GM19397 (cell line): Measurements from ENCODE around the gene FOXL1.

Experiments
- ATAC-seq: cut with Tn5 transposase; IDR thresholded peaks from one replicate; pipeline ENCODE4 v1.9.1; 2021; ENCODE audit warnings: mild to moderate bottlenecking, moderate library complexity; ENCODE audit not compliant: unreplicated experiment

FOXL1 gene

DNA sequence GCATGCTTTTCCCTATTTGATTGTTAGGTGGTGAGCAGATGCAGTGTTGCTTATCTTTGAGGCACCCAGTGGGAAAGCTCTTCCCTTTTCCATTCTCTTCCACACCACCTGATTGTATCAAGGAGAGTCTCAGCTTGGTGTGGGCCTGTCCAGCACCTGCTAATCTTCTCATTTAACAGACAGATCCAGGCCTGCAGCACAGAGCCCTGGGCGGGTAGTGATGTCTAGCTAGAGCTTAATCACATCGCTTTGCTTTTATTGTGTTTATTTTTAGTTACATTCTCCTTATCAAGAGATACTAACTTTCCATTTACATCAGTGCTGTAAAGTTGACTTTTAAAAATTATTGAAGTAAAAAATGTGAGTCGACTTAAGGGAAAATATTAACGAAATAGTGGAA lies 24.2 kb downstream of the FOXL1 start:
- no peak for ATAC-seq

DNA sequence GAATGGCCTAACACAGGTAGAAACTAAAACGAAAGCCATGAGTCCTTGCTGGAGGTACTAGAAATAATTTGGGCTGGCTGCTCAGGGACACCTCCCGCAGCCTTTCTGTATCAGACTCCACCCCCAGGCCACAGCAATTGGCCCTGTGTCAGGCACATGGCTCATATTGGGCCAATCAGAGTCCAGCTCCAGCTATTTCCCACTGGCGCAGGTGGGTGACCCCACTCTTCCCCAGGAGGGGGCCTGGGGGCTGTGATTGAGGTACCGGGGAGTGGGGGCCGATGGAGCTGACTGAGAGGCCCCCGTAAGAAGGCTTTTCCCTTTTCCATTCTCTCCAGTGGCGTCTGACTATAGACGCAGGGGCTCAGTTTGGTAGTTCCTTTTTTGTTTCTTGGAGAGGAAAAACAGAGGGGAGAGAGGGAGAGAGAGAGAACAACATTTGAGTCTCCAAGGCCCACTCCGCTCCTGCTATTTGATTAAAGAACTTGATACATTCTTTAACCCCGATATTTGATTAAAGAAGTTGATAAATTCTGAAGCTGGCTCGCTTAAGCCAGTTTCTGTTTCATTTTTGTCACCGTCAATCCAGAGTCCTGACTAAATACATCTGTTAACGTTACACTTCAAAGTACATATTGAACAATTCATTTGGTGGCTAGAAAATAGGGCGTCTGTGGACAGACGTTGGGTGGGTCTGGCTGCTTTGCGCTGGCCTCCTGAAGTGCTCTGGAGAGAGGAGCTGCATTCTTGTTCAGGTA lies 26.3 kb downstream of the FOXL1 start:
- ATAC-seq = no peak

DNA sequence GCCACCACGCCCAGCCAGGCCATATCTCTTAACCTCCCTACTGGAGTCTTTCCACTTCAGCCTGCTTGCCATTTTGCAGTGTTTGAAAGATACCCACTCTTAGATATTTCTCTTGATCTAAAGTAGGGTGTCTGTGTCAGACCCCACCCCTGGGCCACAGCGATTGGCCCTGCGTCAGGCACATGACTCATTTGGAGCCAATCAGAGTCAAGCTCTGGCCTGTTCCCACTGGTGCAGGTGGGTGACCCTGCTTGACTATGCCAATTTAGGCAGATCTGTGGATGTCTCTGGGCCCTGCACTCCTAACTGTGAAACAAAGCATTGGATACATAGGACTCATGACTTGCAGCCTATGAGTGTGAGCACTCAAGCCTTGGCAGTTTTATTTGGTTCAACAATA lies 27.6 kb downstream of the FOXL1 start:
- no peak for ATAC-seq

DNA sequence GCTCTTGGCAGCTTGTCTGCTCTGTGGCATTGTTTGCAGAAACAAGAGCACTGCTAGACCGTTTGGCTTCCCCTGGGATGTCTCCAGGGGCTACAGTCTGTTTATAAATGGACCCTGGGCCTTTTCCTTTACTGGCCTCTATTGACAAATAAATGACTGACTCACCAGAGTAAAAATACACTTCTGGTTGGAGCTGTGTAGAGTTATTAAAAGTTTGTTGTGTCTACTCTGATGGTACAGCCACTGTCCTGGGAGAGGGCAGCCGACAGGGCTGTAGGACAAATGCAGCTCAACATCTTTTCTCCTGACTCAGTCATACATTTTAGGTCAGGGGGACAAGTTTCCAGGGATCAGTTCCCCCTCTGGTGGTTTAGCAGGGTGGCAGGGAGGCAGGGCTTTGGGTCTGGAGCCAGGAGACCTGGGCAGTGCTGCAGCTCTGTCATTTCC lies 30.0 kb downstream of the FOXL1 start:
- no peak for ATAC-seq

DNA sequence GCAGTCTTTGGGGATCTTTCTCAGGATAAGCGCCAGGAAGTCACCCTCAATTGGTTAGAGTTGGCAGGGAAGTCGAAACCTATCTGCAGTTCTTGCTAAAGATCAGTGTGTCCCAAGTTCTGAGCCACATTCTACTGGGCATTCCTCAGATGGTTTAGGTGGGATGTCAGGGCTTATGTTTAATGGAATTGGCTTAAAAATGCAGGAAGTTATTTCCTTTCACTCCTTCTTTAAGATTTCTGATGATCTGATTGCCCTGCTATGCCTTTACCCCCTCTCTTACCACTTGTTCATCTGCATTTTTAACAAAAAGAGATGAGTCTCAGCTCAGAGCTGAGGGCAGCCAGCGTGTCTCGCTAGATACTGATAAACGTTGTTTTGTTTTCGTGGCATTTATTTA lies 30.8 kb downstream of the FOXL1 start:
- ATAC-seq = no peak

DNA sequence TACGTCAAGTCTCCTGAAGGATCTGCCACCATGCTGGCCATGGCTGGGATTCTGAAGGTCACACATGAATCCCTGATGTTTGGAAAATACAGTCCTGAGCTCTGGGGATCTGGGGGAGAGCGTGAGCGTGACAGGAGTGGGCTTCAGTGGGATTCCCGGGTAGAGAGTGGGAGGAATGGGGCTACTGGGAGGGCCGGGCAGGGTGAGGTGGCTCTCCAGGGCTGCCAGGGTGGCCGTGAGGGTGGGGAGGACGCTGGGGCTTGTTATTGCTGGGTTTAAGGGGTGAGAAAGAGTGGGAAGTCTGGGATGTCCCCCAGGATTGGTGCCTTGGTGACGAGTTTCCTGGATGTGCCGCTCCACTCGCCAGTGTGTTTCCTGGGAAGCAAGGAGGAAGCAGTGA lies 31.3 kb downstream of the FOXL1 start:
- no peak for ATAC-seq

DNA sequence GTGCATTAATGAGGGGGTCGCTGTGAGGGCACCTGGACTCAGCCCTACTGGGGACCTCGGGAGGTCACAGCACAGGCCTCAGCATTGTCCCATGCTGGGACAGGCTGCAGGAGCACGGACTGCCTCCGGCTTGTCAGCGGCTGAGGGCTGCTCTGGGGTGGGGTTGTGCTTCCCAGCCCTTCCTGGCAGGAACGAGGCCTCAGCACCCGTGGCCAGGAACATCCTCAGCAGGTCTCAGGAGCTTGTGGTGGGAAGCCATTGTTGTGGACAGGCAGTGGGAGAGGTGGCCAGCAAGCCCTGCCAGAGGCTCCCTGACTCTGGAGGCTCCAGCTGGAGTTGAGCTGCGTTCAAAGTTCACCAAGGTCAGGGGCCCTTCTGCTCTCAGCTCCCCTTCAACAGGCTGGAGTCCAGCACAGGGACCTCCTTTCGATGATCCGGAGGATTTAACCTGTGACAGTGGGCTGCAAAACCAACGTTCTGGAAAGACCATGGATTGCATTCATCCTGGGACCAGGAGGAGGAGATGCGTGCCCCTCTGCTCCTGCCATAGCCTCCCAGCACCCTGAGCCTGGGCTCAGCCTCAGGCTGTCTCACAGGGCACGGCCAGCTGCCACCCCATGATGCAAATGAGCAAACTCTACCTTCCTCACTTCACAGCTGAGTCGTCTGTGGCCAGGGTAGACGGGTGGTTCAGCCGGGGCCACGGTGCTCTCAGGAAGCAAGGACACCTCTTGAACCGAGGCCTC lies 32.6 kb downstream of the FOXL1 start:
- no peak for ATAC-seq

DNA sequence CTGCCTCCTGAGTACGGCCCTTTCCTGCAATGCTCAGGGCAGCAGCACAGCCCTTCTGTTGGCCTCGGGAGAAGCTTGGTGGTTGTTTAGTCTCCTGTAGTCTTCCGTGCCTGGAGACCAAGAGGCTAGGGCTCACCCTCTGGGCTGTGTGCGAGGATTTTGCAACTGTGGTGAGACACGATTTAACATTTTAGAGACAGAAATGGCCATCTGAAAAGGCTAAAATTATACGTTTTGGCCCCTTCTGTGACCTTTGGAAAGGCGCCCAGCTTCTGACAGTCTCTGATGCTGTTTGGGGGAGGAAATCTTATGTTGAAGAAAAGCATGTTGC lies 33.1 kb downstream of the FOXL1 start:
- ATAC-seq = no peak

DNA sequence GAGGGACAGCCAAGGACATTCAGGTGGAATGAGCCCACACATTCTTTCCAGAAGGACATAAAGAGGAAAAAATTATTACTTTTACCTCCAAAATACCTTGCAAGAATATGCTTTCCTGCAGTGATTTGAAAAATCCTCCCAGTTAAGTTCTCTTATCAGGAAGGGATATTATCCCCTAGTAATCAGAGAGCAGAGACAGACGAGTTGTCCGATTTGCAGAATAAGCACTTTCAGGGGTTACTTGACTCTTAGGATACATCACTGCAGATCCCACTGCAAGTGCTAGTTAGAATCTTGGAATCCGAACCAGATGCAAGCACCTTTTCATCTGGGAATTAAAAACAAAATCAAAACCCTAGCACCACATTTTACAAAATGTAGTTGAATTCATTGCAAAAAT lies 33.6 kb downstream of the FOXL1 start:
- no peak for ATAC-seq

DNA sequence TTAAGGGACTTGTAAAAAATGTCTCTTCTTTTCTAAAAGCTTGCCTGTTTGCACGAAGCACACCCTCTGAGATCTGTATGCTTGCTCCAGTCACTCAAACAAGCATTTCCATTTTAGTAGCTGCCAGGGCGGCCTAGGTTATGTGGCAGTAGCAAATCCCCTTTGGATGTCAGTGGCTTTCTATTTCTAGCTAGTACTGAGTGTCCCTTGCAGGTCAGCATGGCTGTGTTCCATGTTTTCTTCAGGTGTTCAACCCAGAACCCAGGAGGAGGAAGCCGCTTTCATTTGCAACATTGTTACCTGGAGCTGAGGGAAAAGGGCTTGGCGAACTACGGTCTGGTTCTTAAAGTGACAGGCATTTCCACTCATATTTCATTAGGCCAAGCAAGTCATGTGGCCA lies 36.4 kb downstream of the FOXL1 start:
- ATAC-seq = no peak

DNA sequence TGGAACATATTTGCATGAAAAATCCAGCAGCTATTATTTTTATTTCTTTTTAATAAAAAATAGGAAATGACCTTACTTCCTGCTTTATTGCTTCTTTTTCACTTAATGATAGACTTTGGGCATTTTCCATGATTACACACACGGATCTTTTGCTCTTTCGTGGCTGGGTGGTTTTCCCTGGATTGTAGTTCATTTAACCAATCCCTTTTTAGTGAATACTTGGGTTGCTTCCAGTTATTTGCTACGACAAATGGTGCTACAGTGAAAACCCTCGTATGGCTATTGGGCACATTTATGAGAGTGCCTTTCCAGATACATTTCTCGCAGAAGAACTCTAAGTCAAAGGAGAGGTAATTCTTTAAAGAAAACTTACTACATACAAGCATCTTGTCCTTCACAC lies 38.6 kb downstream of the FOXL1 start:
- ATAC-seq = no peak

DNA sequence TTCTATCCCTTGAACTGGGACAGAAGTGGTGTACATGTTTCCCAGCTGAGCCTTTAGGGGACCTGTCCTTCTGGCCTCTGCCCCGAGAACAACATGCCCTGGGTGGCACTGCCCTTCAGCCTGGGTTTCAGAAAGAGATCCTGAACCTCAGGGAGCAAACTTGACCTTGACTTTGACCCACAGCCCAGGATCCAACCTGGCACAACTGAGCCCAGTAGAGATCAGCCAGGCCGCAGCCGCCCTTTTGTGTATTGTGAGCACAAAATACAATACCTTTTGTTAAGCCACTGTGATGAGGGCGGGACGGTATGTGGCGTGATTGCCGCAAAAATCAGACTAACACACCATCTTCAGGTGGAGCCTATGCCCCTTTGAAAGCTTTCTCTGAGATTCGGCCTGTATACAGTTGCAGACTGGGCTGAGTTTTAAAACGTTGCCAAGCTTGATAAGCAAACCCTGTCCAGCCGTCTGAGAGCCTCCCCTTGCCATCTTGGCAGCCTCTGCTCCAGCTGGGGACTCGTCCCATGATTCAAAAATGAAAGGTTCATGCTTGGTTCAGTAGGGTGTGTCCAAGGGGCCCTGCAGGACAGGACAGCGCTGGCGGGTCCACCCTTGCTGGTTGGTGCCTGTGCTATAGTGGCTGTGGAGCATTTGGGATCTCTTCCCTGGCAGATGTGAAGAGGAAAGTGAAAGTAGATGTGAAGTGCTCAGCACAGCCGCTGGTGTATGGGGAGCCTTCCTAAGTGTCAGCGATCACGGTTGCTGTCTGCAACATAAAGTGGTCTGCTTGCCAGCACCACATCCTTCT lies 40.3 kb downstream of the FOXL1 start:
- ATAC-seq = no peak

DNA sequence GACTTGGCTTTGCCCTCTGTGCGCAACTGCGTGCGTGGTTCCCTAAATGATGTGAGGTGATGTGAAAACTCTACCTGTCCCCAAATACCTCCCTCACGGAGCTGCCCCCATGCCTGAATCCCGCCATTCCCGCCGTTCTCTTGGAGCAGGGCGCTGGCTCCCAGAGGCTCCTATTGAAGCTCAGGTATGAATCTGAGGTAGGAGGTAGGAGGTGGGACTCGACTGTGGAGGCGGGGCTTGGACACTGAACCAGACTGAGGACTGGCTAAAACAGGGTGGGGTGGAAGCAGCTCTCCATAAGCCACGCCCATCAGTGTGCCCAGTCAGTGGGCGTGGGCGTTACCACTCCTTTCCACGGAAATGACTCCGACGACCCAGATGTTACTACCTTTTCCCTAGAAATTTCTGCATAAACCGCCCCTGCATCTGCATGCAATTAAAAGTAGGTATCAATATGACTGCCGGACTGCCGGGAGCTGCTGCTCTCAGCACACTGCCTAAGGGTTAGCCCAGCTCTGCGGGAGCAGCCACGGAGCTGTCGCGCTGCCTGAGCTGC lies 41.0 kb downstream of the FOXL1 start:
- ATAC-seq = no peak

DNA sequence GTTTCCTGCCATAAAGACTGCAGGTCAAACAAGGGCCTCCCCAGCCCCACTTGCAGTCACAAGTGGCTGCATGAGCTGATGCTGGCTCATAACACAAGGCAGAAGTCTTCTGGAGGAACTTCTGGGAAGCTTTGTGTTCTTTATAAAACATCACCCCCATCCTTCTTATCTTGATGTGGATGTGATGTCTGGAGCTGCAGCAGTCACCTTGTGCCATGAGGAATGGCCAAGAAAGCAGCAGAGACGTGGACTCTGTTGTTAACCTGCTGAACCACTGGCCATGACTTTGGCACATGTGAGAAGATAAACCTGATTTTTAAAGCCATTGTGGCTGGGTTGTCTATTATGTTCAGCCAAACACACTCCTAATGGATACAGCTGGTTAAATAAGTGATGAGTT lies 41.8 kb downstream of the FOXL1 start:
- no peak for ATAC-seq

DNA sequence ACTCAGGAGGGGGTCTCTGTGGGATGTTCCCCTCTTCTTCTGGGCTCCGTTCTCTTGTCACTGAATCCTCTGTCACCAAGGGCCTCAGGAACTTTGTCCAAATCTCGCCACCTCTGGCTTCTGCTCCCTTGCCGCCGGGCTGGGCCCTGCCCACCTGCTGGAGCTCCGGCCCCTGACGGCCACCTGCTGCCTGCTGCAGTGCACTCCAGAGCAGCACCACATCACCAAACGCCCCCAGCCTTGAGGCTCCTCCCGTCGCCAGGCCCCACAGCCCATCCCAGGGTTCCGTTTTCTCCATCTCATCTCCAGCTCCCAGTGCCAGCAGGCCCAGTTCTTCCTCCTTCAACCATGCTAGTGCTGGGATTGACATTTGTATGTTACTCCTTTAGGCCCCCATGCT lies 43.6 kb downstream of the FOXL1 start:
- no peak for ATAC-seq

DNA sequence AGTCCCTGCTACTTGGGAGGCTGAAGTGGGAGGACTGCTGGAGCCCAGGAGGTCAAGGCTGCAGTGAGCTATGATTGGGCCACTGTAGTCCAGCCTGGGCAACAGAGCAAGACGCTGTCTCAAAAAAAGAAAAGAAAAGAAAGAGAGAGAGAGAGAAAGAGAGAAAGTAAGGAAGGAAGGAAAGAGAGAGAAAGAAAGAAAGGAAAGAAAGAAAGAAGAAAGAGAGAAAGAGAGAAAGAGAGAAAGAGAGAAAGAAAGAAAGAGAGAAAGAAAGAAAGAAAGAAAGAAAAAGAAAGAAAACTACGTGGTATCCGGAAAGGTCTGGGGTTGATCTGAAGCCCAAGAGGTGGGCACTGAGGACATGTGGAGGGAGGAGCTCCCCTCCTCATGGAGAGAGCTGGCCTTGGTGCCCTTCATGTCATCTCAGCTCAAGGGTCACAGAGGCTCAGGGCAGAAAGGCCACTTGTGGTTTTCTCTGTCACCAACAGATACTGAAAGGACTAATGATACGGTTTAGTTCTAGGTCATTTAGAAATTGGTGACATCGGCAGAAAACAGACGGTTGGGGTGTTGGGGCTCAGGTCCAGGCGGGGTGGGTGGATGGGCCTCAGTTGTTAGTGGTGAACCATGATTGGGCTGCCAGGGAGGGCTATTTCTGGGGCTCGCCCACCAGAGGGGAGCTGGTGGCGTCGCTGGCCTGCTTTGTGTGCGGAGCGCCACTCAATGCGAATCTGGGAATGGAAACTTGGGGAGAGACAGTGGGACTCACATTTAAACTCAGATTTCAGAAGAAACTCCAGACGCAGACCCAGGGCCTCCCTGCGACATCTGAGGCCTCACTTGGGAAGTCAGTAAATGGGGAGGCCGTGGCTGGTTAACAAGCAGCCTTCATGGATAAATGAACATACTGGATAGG lies 44.6 kb downstream of the FOXL1 start:
- ATAC-seq = no peak

DNA sequence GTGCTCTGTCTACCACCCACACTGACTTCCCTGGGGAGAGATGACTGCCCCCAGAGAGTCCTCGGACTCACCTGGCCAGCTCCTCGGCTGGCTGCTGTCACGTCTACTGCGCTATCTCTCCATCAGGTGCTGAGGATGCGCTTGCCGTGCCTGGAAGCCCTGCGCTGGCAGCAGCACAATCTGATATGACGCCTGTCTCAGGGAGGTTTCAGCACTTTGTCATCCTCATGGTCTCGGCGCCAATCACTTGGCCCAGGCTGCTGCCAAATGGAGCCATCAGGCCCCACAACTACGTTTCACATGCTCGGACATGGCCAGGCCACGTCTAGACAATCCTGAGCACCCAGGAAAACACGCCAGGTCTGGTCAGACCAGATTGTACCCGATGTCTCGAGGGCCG lies 46.7 kb downstream of the FOXL1 start:
- ATAC-seq = no peak

DNA sequence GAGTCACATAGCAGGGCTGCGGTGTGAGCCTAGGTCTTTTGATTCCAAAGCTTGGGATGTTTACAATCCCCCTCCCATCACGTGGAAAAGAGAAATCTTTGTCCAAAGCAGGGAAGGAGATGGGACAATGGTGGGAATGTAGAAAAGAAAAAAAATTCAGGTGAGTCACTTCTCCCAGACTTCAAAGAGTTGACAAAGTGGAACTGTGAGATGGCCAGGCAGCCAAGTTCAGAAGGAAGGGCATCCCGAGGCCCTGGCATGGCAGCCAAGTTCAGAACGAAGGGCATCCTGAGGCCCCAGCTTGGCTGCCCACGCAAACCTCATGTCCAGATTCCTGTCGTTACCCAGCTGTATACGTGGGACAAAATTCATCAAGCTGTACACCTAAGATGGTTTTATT lies 47.5 kb downstream of the FOXL1 start:
- ATAC-seq = no peak

DNA sequence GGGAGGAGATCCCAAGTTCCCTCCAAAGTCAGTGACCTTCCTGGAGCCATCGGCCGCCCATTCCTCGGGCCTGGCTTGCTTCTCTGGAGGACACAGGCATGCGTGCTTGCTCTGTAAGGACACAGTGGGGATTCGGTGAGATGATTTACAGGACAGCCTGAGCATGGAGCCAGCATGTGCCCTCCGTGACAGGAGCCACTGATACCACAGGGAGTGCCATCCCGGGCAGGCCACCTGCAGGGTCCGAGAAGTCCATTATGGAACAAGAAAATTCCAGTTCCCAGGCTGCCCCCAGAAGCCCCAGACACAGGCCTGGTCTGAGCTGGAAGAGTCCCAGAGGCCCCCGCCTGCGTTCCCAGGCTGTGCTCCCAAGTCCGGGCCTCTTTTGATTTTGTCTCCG lies 47.9 kb downstream of the FOXL1 start:
- no peak for ATAC-seq

DNA sequence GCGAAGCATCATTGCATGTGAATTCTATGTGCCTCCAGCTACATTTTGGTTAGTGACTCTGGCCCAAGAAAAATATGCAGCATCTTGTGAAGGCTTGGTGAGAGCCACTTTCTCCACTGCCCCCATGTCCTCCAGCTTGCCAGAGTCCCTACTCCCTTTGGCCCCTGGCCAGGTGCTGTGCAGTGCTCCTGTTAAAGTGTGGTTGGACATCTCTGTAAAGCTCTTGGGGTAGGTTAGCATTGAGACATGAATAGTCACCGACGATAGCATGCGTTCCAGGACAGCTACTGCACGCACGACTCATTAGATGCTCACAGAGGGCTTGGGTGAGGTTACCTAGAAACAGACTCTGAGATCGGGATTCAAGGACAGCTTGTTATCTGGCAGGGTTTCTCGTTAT lies 48.6 kb downstream of the FOXL1 start:
- no peak for ATAC-seq

DNA sequence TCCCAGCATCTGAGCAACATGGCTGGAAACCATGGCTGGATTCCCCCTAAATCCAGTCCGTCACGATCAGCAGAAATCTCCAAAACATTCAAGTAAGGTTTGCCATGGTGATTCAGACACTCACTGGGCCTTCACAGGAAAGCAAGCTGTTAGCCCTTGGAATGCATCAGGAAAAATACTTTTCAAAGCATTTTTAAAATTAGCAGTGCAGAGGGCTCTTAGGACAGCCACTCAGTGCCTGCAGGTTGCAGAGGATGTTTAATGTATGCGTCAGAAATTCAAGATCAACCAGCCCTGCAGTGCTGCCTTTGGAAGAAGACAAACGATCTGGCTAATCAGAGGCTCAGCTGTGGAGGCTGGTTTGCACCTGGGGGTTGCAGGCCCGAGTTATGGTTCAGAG lies 50.3 kb downstream of the FOXL1 start:
- no peak for ATAC-seq
